Upper lobe of right lung (tissue), 1 donor: ENCODE data around the gene DENND2A. TPM values are rescaled to one million over a fixed set of nuclear protein-coding genes. Genes with fewer than 3 reads are reported as not detected.

Experiments
- ATAC-seq: fragments of 200-7000 bp; cut with Tn5 transposase; one replicate; pipeline ENCODE4 v1.9.1; 2020; ENCODE audit warnings: mild to moderate bottlenecking, moderate library complexity
- DNase-seq: peaks from one replicate; pipeline ENCODE4 v3.0.0-alpha.2; 2020
- H3K27ac ChIP-seq: fragments of 200-600 bp; one replicate; pipeline ENCODE4 v1.8.0; 2022
- H3K27me3 ChIP-seq: fragments of 200-600 bp; one replicate; pipeline ENCODE4 v1.8.0; 2022; ENCODE audit warnings: mild to moderate bottlenecking
- H3K36me3 ChIP-seq: fragments of 200-600 bp; one replicate; pipeline ENCODE4 v1.8.0; 2022
- H3K4me1 ChIP-seq: fragments of 200-600 bp; one replicate; pipeline ENCODE4 v1.8.0; 2022
- H3K4me3 ChIP-seq: fragments of 200-600 bp; one replicate; pipeline ENCODE4 v1.8.0; 2022; ENCODE audit warnings: mild to moderate bottlenecking
- H3K9me3 ChIP-seq: fragments of 200-600 bp; one replicate; pipeline ENCODE4 v1.8.0; 2022
- intact Hi-C: fragments of 100-400 bp; cut with DNase I; formaldehyde crosslinking; loops from one replicate; pipeline ENCODE4 v1.11.0; 2022
- total RNA-seq: library from RNA; stranded (reverse); fragmentation: NEBNext Ultra II Directional; extraction: Animal tissue kit (Norgen Biotek cat#: 25700); gene quantifications from one replicate; pipeline ENCODE4 v1.2.1, GENCODE V29; 2021
- TF ChIP-seq, protein P1 (sequence below): fragments of 200-600 bp; IDR thresholded peaks from one replicate; pipeline ENCODE4 v1.8.0; 2022; ENCODE audit warnings: antibody characterized with exemption
- donor health status: DM: no; HTN: yes; CAD: no; lungs with severe emphysema.

The DENND2A gene
- total RNA-seq, 1 donor from 2014 or later, result 26.2 TPM

DNA sequence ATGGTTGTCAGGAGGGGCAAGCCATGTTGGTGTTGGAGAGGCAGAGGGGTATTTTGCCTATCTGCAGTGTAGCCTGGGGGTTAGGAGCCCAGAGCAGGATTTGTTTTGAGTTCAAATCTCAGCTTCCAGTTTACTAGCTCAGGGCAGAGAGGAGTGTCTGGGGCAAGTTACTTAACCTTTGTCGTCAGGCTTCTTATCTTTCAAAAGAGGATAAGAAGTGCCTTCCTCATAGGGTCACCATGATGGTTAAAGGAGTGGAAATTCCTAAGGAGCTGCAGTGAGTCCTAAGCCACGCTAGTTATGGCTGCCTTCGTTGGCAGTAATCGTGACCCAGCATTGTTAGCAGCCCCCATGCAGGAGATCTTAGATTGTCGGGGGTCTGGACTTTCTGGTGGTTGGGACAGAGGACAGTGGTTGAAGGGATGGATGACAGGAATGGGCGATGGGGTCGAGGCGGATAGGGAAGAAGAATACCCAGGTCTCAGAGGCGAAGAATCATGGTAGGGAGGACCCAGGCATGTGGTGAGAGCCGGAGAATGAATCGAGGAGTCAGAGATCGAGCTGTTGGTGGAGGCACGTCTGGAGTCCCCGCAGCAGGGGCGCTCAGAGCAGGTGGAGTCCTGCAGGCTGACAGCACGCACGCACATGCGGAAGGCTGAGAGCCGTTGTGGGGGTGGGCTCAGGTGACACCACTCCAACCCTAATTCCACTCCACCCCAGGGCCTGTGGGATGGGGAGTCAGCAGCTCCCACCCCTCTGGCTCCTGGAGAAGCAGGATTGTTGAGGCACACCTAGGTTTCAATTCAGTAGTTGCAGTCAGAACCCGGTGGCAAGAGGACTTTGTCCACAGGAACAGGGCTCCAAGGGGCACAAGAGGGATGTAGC lies 43.7 kb upstream of the DENND2A start:
- peak; percentile 19 for ATAC-seq
- Histone ChIP-seq H3K4me1 (no peaks in the 10 kb centered on the region), H3K27me3 (no peaks in the 10 kb centered on the region), H3K4me3 (no peak overlapping the region), H3K9me3 (no peaks in the 10 kb centered on the region), H3K36me3 (peaks cover 36% of the 10 kb centered on the region), H3K27ac (no peak overlapping the region)
- TF ChIP-seq, protein P1, sequence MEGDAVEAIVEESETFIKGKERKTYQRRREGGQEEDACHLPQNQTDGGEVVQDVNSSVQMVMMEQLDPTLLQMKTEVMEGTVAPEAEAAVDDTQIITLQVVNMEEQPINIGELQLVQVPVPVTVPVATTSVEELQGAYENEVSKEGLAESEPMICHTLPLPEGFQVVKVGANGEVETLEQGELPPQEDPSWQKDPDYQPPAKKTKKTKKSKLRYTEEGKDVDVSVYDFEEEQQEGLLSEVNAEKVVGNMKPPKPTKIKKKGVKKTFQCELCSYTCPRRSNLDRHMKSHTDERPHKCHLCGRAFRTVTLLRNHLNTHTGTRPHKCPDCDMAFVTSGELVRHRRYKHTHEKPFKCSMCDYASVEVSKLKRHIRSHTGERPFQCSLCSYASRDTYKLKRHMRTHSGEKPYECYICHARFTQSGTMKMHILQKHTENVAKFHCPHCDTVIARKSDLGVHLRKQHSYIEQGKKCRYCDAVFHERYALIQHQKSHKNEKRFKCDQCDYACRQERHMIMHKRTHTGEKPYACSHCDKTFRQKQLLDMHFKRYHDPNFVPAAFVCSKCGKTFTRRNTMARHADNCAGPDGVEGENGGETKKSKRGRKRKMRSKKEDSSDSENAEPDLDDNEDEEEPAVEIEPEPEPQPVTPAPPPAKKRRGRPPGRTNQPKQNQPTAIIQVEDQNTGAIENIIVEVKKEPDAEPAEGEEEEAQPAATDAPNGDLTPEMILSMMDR, result no peak
- intact Hi-C loops, result no loop called here
- no peak for DNase-seq

DNA sequence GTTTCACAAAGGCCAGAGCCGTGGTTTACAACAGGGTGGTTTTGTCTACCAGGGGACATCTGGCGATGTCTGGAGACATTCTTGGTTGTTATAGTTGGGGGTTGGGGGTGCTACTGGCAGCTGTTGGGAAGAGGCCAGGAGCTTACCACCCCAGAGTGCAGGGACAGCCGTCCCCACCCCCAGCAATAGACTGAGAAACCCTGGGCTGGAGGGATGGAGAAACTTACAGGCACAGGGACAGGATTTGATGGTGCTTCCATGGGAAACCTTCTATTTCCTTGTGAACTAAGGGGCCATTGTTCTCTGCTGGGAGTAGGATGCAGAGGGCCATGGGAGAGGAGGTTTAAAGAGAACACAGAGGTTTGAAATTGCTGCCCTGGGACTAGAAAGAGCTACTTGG lies 43.0 kb upstream of the DENND2A start:
- H3K36me3 ChIP-seq, result peaks cover 32% of the 10 kb centered on the region
- no peaks in the 10 kb centered on the region for H3K9me3 ChIP-seq
- intact Hi-C loops, result no loop called here
- ATAC-seq, result no peak
- no peak overlapping the region for H3K4me3 ChIP-seq
- H3K27me3 ChIP-seq, result no peaks in the 10 kb centered on the region
- H3K27ac ChIP-seq, result no peak overlapping the region
- DNase-seq, result no peak
- no peaks in the 10 kb centered on the region for H3K4me1 ChIP-seq
- TF ChIP-seq, protein P1, result no peak

DNA sequence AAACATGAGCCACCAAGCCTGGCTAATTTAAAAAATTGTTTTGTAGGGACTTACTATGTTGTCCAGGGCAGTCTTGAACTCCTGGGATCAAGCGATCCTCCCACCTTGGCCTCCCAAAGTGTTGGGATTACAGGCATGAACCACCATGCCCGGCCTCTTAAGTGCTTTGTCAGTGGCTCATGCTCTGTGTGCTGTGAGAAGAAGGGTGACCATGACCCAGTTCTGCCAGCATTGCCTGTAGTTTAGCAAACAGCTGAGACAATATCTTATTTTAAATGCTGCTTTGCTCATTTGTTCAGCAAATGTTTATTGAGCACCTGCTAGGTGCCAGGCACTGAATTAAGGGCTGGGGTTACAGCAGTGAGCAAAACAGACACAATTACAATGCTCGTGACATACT lies 41.2 kb upstream of the DENND2A start:
- DNase-seq, result no peak
- peaks cover 22% of the 10 kb centered on the region for H3K36me3 ChIP-seq
- no peak overlapping the region for H3K27ac ChIP-seq
- TF ChIP-seq, protein P1, result no peak
- H3K4me1 ChIP-seq, result no peaks in the 10 kb centered on the region
- H3K9me3 ChIP-seq, result no peaks in the 10 kb centered on the region
- H3K27me3 ChIP-seq, result no peaks in the 10 kb centered on the region
- ATAC-seq, result no peak
- intact Hi-C loops, result no loop called here
- H3K4me3 ChIP-seq, result no peak overlapping the region

DNA sequence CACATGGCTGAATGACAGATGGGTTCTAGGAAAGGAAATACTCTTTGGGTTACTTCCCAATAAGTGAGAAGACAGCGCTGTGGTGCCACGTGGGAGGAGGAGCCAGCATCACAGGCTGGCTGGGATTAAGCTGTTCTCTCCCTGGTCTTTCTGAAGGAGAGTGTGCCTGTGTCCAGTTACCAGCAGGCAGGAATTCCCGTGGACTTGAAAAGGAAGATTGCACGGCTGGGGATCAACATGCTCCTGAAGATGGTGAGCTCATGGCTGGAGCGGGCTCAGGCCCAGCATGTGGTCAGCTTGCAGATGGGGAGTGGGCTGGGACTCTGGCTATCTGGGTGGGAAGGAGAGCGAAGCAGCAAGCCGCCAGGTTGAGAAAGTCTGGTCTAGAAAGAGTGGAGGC lies 40.3 kb upstream of the DENND2A start:
- Histone ChIP-seq H3K4me3 (no peak overlapping the region), H3K9me3 (no peaks in the 10 kb centered on the region), H3K36me3 (peaks cover 22% of the 10 kb centered on the region), H3K27ac (no peak overlapping the region), H3K27me3 (no peaks in the 10 kb centered on the region), H3K4me1 (no peaks in the 10 kb centered on the region)
- no peak for ATAC-seq
- DNase-seq, result no peak
- TF ChIP-seq, protein P1, result no peak
- intact Hi-C loops, result no loop called here

DNA sequence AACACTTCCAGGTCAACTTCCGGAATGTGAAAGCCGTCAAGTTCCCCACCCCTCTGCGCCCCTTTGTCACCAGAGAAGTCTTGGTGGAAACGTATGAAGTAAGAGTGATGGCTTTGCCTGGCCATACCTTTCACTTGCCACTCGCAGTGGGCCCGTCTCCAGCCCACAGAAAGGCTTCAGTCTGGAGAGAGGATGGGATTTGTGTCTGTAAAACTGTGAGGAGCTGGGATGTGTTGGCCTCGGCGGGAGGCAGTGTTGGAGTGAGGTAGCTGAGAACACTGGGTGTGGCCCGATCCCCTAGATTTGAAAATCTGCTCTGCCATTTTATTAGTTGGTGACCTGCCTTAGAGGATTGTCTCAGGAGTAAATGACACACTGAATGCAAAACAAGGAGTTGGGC lies 38.6 kb upstream of the DENND2A start:
- no peak overlapping the region for H3K27ac ChIP-seq
- no peaks in the 10 kb centered on the region for H3K9me3 ChIP-seq
- no peaks in the 10 kb centered on the region for H3K27me3 ChIP-seq
- intact Hi-C loops, result no loop called here
- H3K4me1 ChIP-seq, result peaks cover 14% of the 10 kb centered on the region
- TF ChIP-seq, protein P1, result no peak
- ATAC-seq, result no peak
- peaks cover 22% of the 10 kb centered on the region for H3K36me3 ChIP-seq
- peak; percentile 30 for DNase-seq
- H3K4me3 ChIP-seq, result no peak overlapping the region
